K562 (cell line): ENCODE data around the gene NPC1L1. TPM values are rescaled to one million over a fixed set of nuclear protein-coding genes. Genes with fewer than 3 reads are reported as not detected.

Experiments
- ARID1B ChIP-seq: fragments of 450-650 bp; IDR thresholded peaks from 2 replicates; pipeline ENCODE4 v1.6.1; 2016; ENCODE audit warnings: antibody characterized with exemption, mild to moderate bottlenecking, inconsistent platforms
- ATF2 ChIP-seq: sonication (generic); formaldehyde crosslinking; IDR thresholded peaks from 2 replicates; pipeline ENCODE4 v1.8.1; 2022; ENCODE audit warnings: missing genetic modification reagents
- EGR1 ChIP-seq: fragments of 450-650 bp; conservative IDR thresholded peaks from 2 replicates; pipeline ENCODE4 v1.6.1; 2017; ENCODE audit warnings: mild to moderate bottlenecking
- EHMT2 ChIP-seq: fragments of 450-650 bp; IDR thresholded peaks from 2 replicates; pipeline ENCODE4 v1.6.1; 2018; ENCODE audit warnings: antibody characterized with exemption
- ESRRB ChIP-seq: fragments of 250-450 bp; sonication (Bioruptor Pico); IDR thresholded peaks from 2 replicates; pipeline ENCODE4 v1.5.0; 2020; ENCODE audit warnings: mild to moderate bottlenecking, moderate library complexity, borderline replicate concordance
- GABPB2 ChIP-seq: fragments of 250-450 bp; sonication (Bioruptor Pico); conservative IDR thresholded peaks from 2 replicates; pipeline ENCODE4 v1.5.1; 2021; ENCODE audit warnings: mild to moderate bottlenecking
- HSF4 ChIP-seq: fragments of 250-450 bp; sonication (Bioruptor Pico); IDR thresholded peaks from 2 replicates; pipeline ENCODE4 v2.1.2; 2022; ENCODE audit warnings: mild to moderate bottlenecking, moderate library complexity, borderline replicate concordance
- NCOR1 ChIP-seq: fragments of 450-650 bp; IDR thresholded peaks from 2 replicates; pipeline ENCODE4 v1.6.1; 2016; ENCODE audit warnings: mild to moderate bottlenecking, moderate library complexity
- RBFOX2 ChIP-seq: fragments of 200-400 bp; formaldehyde crosslinking; IDR thresholded peaks from 2 replicates; pipeline ENCODE4 v1.6.1; 2017; ENCODE audit warnings: low read depth, mild to moderate bottlenecking, low read length, moderate library complexity
- RBM34 ChIP-seq: fragments of 200-400 bp; formaldehyde crosslinking; IDR thresholded peaks from 2 replicates; pipeline ENCODE4 v1.6.1; 2018; ENCODE audit warnings: low read length, borderline replicate concordance; ENCODE audit not compliant: insufficient read depth
- SNRNP70 ChIP-seq: fragments of 200-400 bp; formaldehyde crosslinking; optimal IDR thresholded peaks from 2 replicates; pipeline ENCODE3; 2017; ENCODE audit warnings: low read depth, low read length
- TAF1 ChIP-seq: IDR thresholded peaks from 2 replicates; pipeline ENCODE4 v1.6.1; 2011; ENCODE audit warnings: mild to moderate bottlenecking, low read length, moderate library complexity; ENCODE audit not compliant: insufficient read depth, control insufficient read depth, severe bottlenecking; ENCODE audit errors: extremely low read depth
- ZBTB43 ChIP-seq: sonication (generic); formaldehyde crosslinking; IDR thresholded peaks from 2 replicates; pipeline ENCODE4 v1.8.0; 2023; ENCODE audit warnings: mild to moderate bottlenecking, missing genetic modification reagents
- ZNF436 ChIP-seq: fragments of 250-450, 450-650 bp; sonication (Bioruptor Pico); formaldehyde crosslinking; IDR thresholded peaks from 2 replicates; pipeline ENCODE4 v1.7.0; 2020; ENCODE audit warnings: mild to moderate bottlenecking
- ZNF561 ChIP-seq: fragments of 450-650 bp; formaldehyde crosslinking; conservative IDR thresholded peaks from 2 replicates; pipeline ENCODE4 v1.4.0; 2020; ENCODE audit warnings: mild to moderate bottlenecking, moderate library complexity
- ZNF586 ChIP-seq: fragments of 450-650 bp; formaldehyde crosslinking; conservative IDR thresholded peaks from 2 replicates; pipeline ENCODE4 v1.4.0; 2020; ENCODE audit warnings: mild to moderate bottlenecking, moderate library complexity
- ZZZ3 ChIP-seq: fragments of 450-650 bp; IDR thresholded peaks from 2 replicates; pipeline ENCODE4 v1.6.1; 2016; ENCODE audit warnings: antibody characterized with exemption, mild to moderate bottlenecking, moderate library complexity
- polyA plus RNA-seq, 8 experiments: library from polyadenylated mRNA; depleted of rRNA in 4 of 8; stranded (reverse) in 5 of 8; unstranded in 3 of 8; fragments of >200 nt; fragmentation: Nextera tagmentation in 2 of 8; fragmentation: Illumina TruSeq in 1 of 8; extraction: Ambion mirVana in 2 of 8; extraction: Trizol in 1 of 8; gene quantifications; 2 replicates each; pipeline versions ENCODE4 v1.2.1 to v1.2.3, GENCODE V29; 2011 to 2014; ENCODE audit warnings: inconsistent platforms in 1 of 8, missing spikeins in 1 of 8
- total RNA-seq, 7 experiments: library from RNA; depleted of rRNA in 6 of 7; stranded (reverse); fragments of >200 nt in 6 of 7; fragmentation: Illumina TruSeq in 2 of 7; extraction: Trizol in 2 of 7; gene quantifications; 2 replicates each; pipeline versions ENCODE4 v1.2.1 to v1.2.3, GENCODE V29; 2011 to 2021; ENCODE audit warnings: low replicate concordance in 1 of 7
- TF ChIP-seq, protein P1 (sequence below): fragments of 150-350 bp; IDR thresholded peaks from 2 replicates; pipeline ENCODE4 v1.6.1; 2014; ENCODE audit warnings: low read depth, mild to moderate bottlenecking, low read length, borderline replicate concordance
- TF ChIP-seq, protein P2 (sequence below): sonication (generic); formaldehyde crosslinking; IDR thresholded peaks from 2 replicates; pipeline ENCODE4 v1.8.0; 2022; ENCODE audit warnings: mild to moderate bottlenecking, low read depth, missing genetic modification reagents

NPC1L1 gene
- total and polyA plus RNA-seq, 9 of the 15 experiments (the other 6 are each of a cell fraction or from before 2014, with no cell fraction given) = 0.01 to 0.18 (median 0.07) TPM; not detected in 4

- TF ChIP-seq RBFOX2 (peak; percentile 95), GABPB2 (CRISPR knock-in tag) (no peak), ZNF561 (CRISPR knock-in tag) (no peak), TAF1 (peak; percentile 77), ZNF586 (CRISPR knock-in tag) (no peak), ESRRB (CRISPR knock-in tag) (no peak), ZBTB43 (CRISPR knock-in tag) (0 out of 2 replicates have a peak, but pooled peaks have one; percentile 63), ZZZ3 (no peak), EGR1 (peak; percentile 34; the same call in 1 of the 2 replicates), EHMT2 (peak; percentile 83), NCOR1 (no peak), ATF2 (CRISPR knock-in tag) (no peak), ZNF436 (CRISPR knock-in tag) (no peak), RBM34 (no peak), ARID1B (no peak; the same call in 1 of the 2 replicates), HSF4 (CRISPR knock-in tag) (no peak), SNRNP70 (no peak)
- TF ChIP-seq, protein P1, sequence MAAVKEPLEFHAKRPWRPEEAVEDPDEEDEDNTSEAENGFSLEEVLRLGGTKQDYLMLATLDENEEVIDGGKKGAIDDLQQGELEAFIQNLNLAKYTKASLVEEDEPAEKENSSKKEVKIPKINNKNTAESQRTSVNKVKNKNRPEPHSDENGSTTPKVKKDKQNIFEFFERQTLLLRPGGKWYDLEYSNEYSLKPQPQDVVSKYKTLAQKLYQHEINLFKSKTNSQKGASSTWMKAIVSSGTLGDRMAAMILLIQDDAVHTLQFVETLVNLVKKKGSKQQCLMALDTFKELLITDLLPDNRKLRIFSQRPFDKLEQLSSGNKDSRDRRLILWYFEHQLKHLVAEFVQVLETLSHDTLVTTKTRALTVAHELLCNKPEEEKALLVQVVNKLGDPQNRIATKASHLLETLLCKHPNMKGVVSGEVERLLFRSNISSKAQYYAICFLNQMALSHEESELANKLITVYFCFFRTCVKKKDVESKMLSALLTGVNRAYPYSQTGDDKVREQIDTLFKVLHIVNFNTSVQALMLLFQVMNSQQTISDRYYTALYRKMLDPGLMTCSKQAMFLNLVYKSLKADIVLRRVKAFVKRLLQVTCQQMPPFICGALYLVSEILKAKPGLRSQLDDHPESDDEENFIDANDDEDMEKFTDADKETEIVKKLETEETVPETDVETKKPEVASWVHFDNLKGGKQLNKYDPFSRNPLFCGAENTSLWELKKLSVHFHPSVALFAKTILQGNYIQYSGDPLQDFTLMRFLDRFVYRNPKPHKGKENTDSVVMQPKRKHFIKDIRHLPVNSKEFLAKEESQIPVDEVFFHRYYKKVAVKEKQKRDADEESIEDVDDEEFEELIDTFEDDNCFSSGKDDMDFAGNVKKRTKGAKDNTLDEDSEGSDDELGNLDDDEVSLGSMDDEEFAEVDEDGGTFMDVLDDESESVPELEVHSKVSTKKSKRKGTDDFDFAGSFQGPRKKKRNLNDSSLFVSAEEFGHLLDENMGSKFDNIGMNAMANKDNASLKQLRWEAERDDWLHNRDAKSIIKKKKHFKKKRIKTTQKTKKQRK = no peak
- TF ChIP-seq, protein P2, sequence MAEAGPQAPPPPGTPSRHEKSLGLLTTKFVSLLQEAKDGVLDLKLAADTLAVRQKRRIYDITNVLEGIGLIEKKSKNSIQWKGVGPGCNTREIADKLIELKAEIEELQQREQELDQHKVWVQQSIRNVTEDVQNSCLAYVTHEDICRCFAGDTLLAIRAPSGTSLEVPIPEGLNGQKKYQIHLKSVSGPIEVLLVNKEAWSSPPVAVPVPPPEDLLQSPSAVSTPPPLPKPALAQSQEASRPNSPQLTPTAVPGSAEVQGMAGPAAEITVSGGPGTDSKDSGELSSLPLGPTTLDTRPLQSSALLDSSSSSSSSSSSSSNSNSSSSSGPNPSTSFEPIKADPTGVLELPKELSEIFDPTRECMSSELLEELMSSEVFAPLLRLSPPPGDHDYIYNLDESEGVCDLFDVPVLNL (CRISPR knock-in tag) = no peak; the same call in 1 of the 2 replicates
Observed at GRCh38 chr7:44490351-44491200, 50.6 kb downstream of the NPC1L1 start, which contains the start of gene NUDCD3 (continued).
